ENCODE measurements around the gene CLK1. TPM values are rescaled to one million over a fixed set of nuclear protein-coding genes. Genes with fewer than 3 reads are reported as not detected.

Gene CLK1
- total RNA-seq, 1 donor from 2014 or later: 52.9 TPM

GRCh38 chr2:200843993-200844948 is 20.2 kb downstream of the CLK1 start:
- H3K4me3 ChIP-seq (ENCODE audit: low read depth, low read length): no peak overlapping the region

GRCh38 chr2:200839513-200839912 is 24.9 kb downstream of the CLK1 start:
- DNase-seq (ENCODE audit: low read depth): no peak
- no peak for TF ChIP-seq CTCF (conservative IDR thresholded peaks at IDR 0.05; ENCODE audit: low read depth, low read length)
- H3K4me3 ChIP-seq (ENCODE audit: low read depth, low read length): no peak overlapping the region

More at GRCh38 chr2:200843993-200844948, 20.2 kb downstream of the CLK1 start:
- no peak for DNase-seq (ENCODE audit: low read depth)
- TF ChIP-seq CTCF (conservative IDR thresholded peaks at IDR 0.05; ENCODE audit: low read depth, low read length): no peak

GRCh38 chr2:200834701-200835100 is 29.8 kb downstream of the CLK1 start:
- no peak overlapping the region for H3K4me3 ChIP-seq (ENCODE audit: low read depth, low read length)
- no peak for DNase-seq (ENCODE audit: low read depth)
- TF ChIP-seq CTCF (conservative IDR thresholded peaks at IDR 0.05; ENCODE audit: low read depth, low read length): no peak

- no peak for DNase-seq (ENCODE audit: low read depth)
- no peak overlapping the region for H3K4me3 ChIP-seq (ENCODE audit: low read depth, low read length)
- no peak for TF ChIP-seq CTCF (conservative IDR thresholded peaks at IDR 0.05; ENCODE audit: low read depth, low read length)
These were observed 35.2 kb downstream of the CLK1 start for GRCh38 chr2:200829258-200829655.

GRCh38 chr2:200828572-200829257 is 35.7 kb downstream of the CLK1 start:
- no peak overlapping the region for H3K4me3 ChIP-seq (ENCODE audit: low read depth, low read length)
- TF ChIP-seq CTCF (conservative IDR thresholded peaks at IDR 0.05; ENCODE audit: low read depth, low read length): no peak
- DNase-seq (ENCODE audit: low read depth): no peak

GRCh38 chr2:200828104-200828503 is 36.4 kb downstream of the CLK1 start:
- no peak for DNase-seq (ENCODE audit: low read depth)
- TF ChIP-seq CTCF (conservative IDR thresholded peaks at IDR 0.05; ENCODE audit: low read depth, low read length): no peak
- no peak overlapping the region for H3K4me3 ChIP-seq (ENCODE audit: low read depth, low read length)

Data from epithelial cell of proximal tubule (primary cell).